Measurements from ENCODE around the gene KRT83. TPM values are rescaled to one million over a fixed set of nuclear protein-coding genes. Genes with fewer than 3 reads are reported as not detected.

KRT83 gene
- total RNA-seq, 1 donor from 2014 or later, result not detected

DNA sequence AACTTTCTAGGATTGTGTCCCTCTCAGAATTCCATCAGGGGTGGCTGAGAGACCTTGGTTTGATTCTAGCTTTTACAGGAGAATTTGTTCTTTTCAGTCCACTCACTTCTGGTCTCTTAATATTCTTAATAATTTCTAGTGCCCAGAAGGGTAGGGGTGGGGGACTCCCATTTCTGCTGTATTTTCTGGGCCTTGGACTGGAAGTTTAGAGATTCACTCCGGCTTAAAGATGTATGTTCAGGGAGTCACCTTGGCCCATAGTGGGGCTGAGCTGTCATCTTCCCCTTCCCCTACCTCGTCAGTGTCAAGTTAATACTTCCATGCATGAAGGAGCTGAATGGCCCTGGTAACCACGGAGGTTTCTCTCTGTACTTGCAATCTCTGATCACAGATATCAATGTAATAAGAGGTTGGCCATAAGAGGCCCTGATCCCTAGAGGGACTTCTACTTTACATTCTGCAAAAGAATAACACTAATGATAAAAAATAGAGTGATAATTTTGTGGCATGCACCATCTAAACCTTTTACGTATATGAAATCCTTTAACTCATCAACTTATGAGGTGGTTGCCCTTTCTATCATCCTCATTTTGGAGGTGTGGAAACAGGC, 36.5 kb downstream of the KRT83 start:
- Mint-ChIP-seq H3K4me1 (peaks cover 10% of the 10 kb centered on the region), H3K4me3 (no peak overlapping the region), H3K27ac (no peak overlapping the region), H3K9me3 (no peaks in the 10 kb centered on the region), H3K27me3 (ENCODE audit: insufficient read depth, low read depth) (peaks cover 8% of the 10 kb centered on the region), H3K36me3 (no peaks in the 10 kb centered on the region)
- Histone ChIP-seq H3K79me2 (ENCODE audit: low read depth) (no peaks in the 10 kb centered on the region), H3K36me3 (no peaks in the 10 kb centered on the region), H4K20me1 (ENCODE audit: low read depth) (no peaks in the 10 kb centered on the region), H3K9ac (no peak overlapping the region), H3K9me3 (ENCODE audit: low read depth) (no peaks in the 10 kb centered on the region), H3K27me3 (no peaks in the 10 kb centered on the region), H3K4me3 (no peak overlapping the region), H3F3A (ENCODE audit: low read depth) (no peaks in the 10 kb centered on the region), H3K4me1 (peaks cover 2% of the 10 kb centered on the region), H3K4me2 (no peak overlapping the region), H2AFZ (replicated peaks) (no peak overlapping the region), H3K27ac (no peak overlapping the region)
- no peak for DNase-seq (ENCODE audit: low spot score)
- TF ChIP-seq EZH2phosphoT487 (IDR thresholded peaks at IDR 0.05), result no peak
- TF ChIP-seq, protein P1, sequence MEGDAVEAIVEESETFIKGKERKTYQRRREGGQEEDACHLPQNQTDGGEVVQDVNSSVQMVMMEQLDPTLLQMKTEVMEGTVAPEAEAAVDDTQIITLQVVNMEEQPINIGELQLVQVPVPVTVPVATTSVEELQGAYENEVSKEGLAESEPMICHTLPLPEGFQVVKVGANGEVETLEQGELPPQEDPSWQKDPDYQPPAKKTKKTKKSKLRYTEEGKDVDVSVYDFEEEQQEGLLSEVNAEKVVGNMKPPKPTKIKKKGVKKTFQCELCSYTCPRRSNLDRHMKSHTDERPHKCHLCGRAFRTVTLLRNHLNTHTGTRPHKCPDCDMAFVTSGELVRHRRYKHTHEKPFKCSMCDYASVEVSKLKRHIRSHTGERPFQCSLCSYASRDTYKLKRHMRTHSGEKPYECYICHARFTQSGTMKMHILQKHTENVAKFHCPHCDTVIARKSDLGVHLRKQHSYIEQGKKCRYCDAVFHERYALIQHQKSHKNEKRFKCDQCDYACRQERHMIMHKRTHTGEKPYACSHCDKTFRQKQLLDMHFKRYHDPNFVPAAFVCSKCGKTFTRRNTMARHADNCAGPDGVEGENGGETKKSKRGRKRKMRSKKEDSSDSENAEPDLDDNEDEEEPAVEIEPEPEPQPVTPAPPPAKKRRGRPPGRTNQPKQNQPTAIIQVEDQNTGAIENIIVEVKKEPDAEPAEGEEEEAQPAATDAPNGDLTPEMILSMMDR (IDR thresholded peaks at IDR 0.05), result no peak
- TF ChIP-seq EZH2 (IDR thresholded peaks at IDR 0.05), result no peak

DNA sequence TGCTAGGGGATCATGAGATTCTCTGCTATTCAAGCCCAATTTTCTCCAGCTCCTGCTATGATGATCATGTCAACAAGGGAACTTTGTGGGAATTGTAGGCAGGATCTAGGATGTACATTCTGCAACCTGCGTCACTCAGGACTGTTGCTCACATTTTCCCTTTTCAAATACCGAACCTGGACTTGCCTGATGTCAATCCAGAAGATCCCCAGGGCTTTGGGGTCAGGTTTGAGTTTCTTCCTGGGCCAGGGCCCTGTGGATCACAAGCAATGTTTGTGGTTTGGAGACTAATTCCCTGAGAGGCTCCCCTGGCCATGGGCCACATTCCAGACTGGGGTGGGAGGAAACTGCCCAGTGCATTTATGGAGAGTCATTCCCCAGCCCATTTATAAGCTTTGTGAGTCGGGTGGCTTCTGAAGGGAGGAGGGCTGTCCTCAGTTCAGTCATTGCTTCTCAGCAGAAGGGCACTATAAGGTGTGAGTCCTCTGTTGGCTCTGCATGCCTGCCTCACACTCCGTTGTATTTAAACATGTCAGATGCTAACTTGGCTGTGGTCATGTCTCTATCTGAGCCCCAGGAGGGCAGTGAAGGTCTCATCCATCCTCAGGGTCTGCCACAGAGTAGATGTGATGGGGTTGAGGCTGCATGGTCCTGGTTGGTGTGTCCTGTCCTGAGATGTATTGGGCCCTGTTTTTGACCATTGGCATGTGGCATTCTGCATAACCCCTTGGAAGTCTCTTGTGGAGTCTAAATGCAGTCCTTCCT, 40.2 kb downstream of the KRT83 start:
- peaks cover 23% of the 10 kb centered on the region for H3K4me1 Mint-ChIP-seq
- H3K27ac Mint-ChIP-seq, result no peak overlapping the region
- no peaks in the 10 kb centered on the region for H4K20me1 ChIP-seq (ENCODE audit: low read depth)
- no peak overlapping the region for H3K9ac ChIP-seq
- peaks cover 8% of the 10 kb centered on the region for H3K4me1 ChIP-seq
- no peak for DNase-seq (ENCODE audit: low spot score)
- no peak overlapping the region for H2AFZ ChIP-seq (replicated peaks)
- no peaks in the 10 kb centered on the region for H3K9me3 Mint-ChIP-seq
- H3K27ac ChIP-seq, result no peak overlapping the region
- H3K4me2 ChIP-seq, result no peak overlapping the region
- TF ChIP-seq, protein P1 (IDR thresholded peaks at IDR 0.05), result no peak
- peaks cover 9% of the 10 kb centered on the region for H3K27me3 Mint-ChIP-seq (ENCODE audit: insufficient read depth, low read depth)
- no peaks in the 10 kb centered on the region for H3K36me3 Mint-ChIP-seq
- H3K4me3 Mint-ChIP-seq, result no peak overlapping the region
- H3K36me3 ChIP-seq, result no peaks in the 10 kb centered on the region
- H3K79me2 ChIP-seq (ENCODE audit: low read depth), result no peaks in the 10 kb centered on the region
- no peak overlapping the region for H3K4me3 ChIP-seq
- H3K9me3 ChIP-seq (ENCODE audit: low read depth), result no peaks in the 10 kb centered on the region
- peaks cover 19% of the 10 kb centered on the region for H3K27me3 ChIP-seq
- H3F3A ChIP-seq (ENCODE audit: low read depth), result no peaks in the 10 kb centered on the region

DNA sequence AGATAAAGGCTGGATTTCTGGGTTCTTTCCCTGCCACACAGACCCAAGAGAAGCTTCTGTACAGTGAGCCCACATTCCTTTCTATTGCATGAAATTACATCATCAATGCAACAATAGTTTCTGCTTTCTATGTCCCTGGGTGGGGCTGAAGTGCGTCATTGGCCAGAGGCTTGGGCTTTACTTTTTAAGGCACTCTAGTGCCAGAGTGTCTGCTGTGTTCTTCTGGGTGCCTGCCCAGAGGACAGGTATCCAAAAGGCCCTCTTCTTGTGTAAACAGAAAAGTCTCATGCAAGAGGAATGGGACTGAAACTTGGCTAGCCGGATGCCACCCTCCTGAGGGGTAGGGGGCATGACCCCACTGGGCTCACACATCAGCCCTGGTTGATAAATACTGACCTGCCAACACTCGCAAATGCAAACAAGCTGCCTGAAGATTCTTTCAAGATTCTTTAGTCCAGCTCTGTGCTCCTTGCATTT, 40.8 kb downstream of the KRT83 start:
- Histone ChIP-seq H3K36me3 (no peaks in the 10 kb centered on the region), H3K9ac (no peak overlapping the region), H3K4me3 (no peak overlapping the region), H3F3A (ENCODE audit: low read depth) (no peaks in the 10 kb centered on the region), H3K27me3 (peaks cover 19% of the 10 kb centered on the region), H3K4me2 (no peak overlapping the region), H2AFZ (replicated peaks) (no peak overlapping the region), H3K4me1 (peaks cover 8% of the 10 kb centered on the region), H3K27ac (no peak overlapping the region), H3K9me3 (ENCODE audit: low read depth) (no peaks in the 10 kb centered on the region), H3K79me2 (ENCODE audit: low read depth) (no peaks in the 10 kb centered on the region), H4K20me1 (ENCODE audit: low read depth) (no peaks in the 10 kb centered on the region)
- TF ChIP-seq EZH2phosphoT487 (IDR thresholded peaks at IDR 0.05) (no peak), EZH2 (IDR thresholded peaks at IDR 0.05) (no peak)
- TF ChIP-seq, protein P1 (IDR thresholded peaks at IDR 0.05), result no peak
- H3K9me3 Mint-ChIP-seq, result no peaks in the 10 kb centered on the region
- H3K27me3 Mint-ChIP-seq (ENCODE audit: insufficient read depth, low read depth), result peaks cover 7% of the 10 kb centered on the region
- H3K36me3 Mint-ChIP-seq, result no peaks in the 10 kb centered on the region
- no peak overlapping the region for H3K27ac Mint-ChIP-seq
- H3K4me1 Mint-ChIP-seq, result peaks cover 23% of the 10 kb centered on the region
- no peak overlapping the region for H3K4me3 Mint-ChIP-seq
- DNase-seq (ENCODE audit: low spot score), result no peak
